Muscle layer of colon (tissue), 2 donors: ENCODE results near the gene ALCAM.

Experiments
- H3K27ac ChIP-seq: one replicate; pipeline ENCODE4 v1.7.0; 2013; ENCODE audit warnings: low read depth, mild to moderate bottlenecking, low read length, moderate library complexity
- H3K27me3 ChIP-seq, 2 donors: one replicate each; pipeline ENCODE4 v1.7.0; 2013; ENCODE audit warnings: low read length in 2 of 2, mild to moderate bottlenecking in 2 of 2; ENCODE audit not compliant: insufficient read depth in 2 of 2, control insufficient read depth in 1 of 2
- H3K36me3 ChIP-seq: one replicate; pipeline ENCODE4 v1.7.0; 2013; ENCODE audit warnings: mild to moderate bottlenecking, low read length; ENCODE audit not compliant: insufficient read depth
- H3K4me1 ChIP-seq: one replicate; pipeline ENCODE4 v1.7.0; 2013; ENCODE audit warnings: mild to moderate bottlenecking, low read length; ENCODE audit not compliant: insufficient read depth
- H3K4me3 ChIP-seq, 2 donors: one replicate each; pipeline ENCODE4 v1.7.0; 2013; ENCODE audit warnings: low read length in 2 of 2, low read depth in 1 of 2, mild to moderate bottlenecking in 1 of 2, moderate library complexity in 1 of 2
- H3K9ac ChIP-seq: one replicate; pipeline ENCODE4 v1.7.0; 2013; ENCODE audit warnings: low read length
- H3K9me3 ChIP-seq: one replicate; pipeline ENCODE4 v1.7.0; 2013; ENCODE audit warnings: mild to moderate bottlenecking, low read length
- donor health status: abdominal sarcoma.
- donor health status: Adenocarcinoma of cecum.

The ALCAM gene

DNA sequence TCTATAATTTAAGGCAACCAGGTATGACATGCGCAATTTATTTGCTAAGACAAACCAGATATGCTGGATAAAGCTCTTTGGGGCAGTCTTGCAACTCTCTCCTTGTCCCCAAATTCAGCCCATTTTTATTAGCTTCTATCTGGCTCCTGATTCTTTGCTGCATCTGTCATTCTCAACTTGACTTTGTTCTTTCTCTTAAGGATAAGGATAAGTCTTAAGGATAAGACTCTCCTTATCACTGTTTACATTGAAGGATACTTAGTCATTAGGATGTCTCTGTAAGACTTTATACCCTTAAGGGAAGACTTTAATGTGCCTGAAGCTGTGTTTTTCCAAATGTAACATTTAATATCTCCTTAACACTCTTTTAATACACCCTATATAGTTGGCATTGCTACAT lies 49.2 kb downstream of the ALCAM start:
- Histone ChIP-seq H3K4me1 (no peaks in the 10 kb centered on the region), H3K9me3 (no peaks in the 10 kb centered on the region)

DNA sequence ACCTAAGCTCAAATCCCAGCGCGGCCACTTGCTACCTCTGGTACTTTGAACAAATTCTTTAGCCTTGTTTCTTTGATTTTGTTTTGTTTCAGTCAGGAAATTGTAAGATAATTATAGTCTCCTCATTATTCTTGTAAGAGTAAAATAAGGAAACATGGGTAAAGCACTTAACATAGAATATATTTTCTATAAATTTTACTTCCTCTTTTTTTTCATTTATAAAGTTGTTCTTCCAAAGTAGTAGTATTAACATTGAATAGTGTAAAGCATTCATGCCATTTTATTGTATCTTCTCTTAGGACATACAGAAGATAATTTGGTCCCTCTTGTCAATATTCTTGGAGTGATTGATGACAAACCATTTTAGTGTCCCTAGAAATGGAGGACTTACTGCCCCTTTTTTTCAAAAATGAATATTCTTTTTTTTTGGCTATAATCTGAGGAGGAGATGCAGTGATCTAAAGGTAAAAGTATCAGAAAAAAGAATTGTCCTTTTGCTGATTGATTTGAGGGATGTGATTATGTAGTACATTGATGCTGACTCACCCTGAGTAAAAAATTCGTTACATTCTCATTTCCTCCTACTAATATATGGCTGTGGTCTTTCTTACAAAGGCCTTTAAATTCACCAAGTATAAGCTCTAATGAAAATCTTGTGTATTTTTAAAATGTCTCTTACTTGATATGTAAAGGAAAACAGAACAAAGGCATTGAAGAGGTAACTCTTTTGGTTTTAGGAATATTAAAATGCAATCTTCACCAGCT lies 51.0 kb downstream of the ALCAM start:
- H3K9ac ChIP-seq, result no peak overlapping the region
- H3K4me3 ChIP-seq, result no peak overlapping the region
- no peak overlapping the region for H3K27ac ChIP-seq
- no peaks in the 10 kb centered on the region for H3K36me3 ChIP-seq
- no peaks in the 10 kb centered on the region for H3K4me1 ChIP-seq
- no peaks in the 10 kb centered on the region for H3K9me3 ChIP-seq
- H3K27me3 ChIP-seq, result no peaks in the 10 kb centered on the region

More for the DNA sequence above, 49.2 kb downstream of the ALCAM start:
- Histone ChIP-seq H3K27me3 (no peaks in the 10 kb centered on the region), H3K36me3 (no peaks in the 10 kb centered on the region), H3K4me3 (no peak overlapping the region), H3K27ac (no peak overlapping the region), H3K9ac (no peak overlapping the region)

DNA sequence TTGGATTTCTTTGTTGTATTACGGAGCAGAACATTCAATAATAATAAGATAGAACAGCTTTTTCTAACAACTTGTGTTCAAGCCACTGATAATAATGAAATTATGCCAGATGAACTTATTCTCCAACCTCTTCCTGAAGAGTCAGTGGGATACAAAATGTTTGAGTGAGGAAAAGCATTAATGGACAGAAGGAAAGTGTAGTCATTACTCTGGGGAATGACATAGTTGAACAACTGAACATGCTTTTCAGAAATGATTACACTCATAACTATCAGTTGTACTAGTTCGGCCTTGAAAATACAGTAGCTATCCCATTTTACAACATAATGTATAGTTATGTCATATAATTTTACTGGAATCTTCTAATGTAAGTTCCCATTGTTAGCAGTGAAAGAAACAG lies 55.9 kb downstream of the ALCAM start:
- no peaks in the 10 kb centered on the region for H3K36me3 ChIP-seq
- no peaks in the 10 kb centered on the region for H3K27me3 ChIP-seq
- no peak overlapping the region for H3K27ac ChIP-seq
- H3K4me3 ChIP-seq, result no peak overlapping the region
- no peaks in the 10 kb centered on the region for H3K9me3 ChIP-seq
- no peak overlapping the region for H3K9ac ChIP-seq
- no peaks in the 10 kb centered on the region for H3K4me1 ChIP-seq

DNA sequence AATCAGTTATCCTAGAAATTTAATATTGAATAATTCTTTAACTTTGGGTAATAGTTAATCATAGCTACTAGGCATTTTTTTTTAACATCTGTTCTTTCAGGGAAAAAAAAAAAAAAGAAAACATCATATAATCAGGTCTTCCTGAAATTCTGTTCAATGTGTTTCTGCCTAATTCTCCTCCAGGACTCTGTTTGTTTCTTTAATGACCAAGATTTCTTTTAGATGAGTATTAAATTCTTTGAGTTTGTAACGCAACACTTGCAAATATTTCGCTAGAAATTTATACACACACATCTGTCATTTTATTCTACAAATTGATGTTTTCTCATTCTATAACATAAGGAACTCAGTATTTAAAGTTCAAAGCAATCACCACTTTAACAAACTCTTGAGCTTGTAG lies 56.7 kb downstream of the ALCAM start:
- H3K4me3 ChIP-seq, result no peak overlapping the region
- H3K27me3 ChIP-seq, result no peaks in the 10 kb centered on the region
- H3K4me1 ChIP-seq, result no peaks in the 10 kb centered on the region
- no peak overlapping the region for H3K9ac ChIP-seq
- no peaks in the 10 kb centered on the region for H3K36me3 ChIP-seq
- H3K9me3 ChIP-seq, result no peaks in the 10 kb centered on the region
- H3K27ac ChIP-seq, result no peak overlapping the region

DNA sequence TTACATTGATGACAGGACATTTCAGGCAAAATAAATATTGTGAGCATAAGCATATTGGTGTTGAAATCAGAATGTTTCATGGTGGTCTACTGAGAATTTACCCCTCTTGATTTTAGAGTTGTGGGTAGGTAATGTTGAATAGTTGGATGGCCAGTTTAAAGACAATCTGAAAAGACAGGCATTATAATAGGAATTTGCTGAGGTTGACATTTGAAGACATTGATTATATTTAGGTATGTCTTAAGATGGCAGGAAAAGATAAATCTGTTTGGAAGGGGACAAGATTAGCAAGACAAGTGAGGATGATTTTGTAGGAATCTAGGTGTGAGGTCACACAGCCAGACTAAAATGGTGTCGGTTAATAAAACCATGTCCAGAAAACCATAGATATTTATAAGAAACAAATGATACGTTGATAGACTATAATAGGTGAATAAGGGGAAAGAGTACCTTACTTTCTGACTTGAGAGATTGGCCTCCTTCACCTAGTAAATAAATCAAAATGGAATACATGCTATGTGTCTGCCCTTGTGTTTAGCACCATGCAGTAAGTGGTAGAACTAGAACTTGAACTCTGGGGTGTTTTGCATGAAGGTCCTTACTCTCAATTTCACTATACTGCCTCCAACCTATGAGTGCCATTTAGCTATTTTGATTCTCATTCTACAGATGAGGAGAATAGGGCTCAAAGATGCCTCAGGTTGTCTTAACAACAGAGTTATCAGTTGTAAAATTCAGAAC lies 57.9 kb downstream of the ALCAM start:
- no peak overlapping the region for H3K4me3 ChIP-seq
- no peak overlapping the region for H3K27ac ChIP-seq
- H3K9me3 ChIP-seq, result no peaks in the 10 kb centered on the region
- H3K4me1 ChIP-seq, result no peaks in the 10 kb centered on the region
- H3K36me3 ChIP-seq, result no peaks in the 10 kb centered on the region
- no peaks in the 10 kb centered on the region for H3K27me3 ChIP-seq
- no peak overlapping the region for H3K9ac ChIP-seq

DNA sequence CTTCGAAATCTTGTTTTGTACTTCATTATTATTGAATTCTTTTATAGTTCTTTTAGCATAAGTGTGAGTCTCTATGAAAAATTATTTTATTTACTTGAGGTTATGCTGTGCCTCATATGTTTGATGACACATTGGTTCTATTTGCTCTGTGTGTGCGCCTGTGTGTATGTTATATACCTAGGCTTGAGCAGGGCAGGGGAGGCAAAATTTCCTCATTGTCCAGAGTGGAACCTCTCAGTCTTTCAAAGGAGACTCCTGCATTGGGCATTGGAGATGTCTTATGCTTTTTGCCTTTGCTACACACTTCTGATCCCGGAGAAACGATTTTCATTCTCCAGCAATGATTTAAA lies 58.4 kb downstream of the ALCAM start:
- Histone ChIP-seq H3K4me3 (no peak overlapping the region), H3K9ac (no peak overlapping the region), H3K9me3 (no peaks in the 10 kb centered on the region), H3K4me1 (no peaks in the 10 kb centered on the region), H3K36me3 (no peaks in the 10 kb centered on the region), H3K27ac (no peak overlapping the region), H3K27me3 (no peaks in the 10 kb centered on the region)

DNA sequence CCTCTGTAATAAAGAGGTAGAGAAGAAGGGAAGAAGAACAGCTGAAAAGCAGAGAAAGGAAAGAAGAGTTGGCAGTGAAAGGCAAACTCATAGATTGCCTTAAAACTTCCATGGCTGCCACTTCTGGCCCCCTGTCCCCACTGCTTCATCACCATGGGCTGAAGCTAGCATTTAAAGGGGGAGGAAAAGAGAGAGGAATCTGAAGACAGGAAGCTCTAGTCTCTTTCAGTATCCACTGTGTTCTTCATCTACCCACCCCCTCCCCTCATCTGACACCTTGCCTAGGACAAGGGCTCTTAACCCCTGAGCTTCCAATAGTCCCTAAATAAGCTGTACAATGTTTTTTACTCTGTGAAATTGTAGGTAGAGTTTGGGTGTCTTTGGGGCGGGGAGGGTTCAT lies 60.6 kb downstream of the ALCAM start:
- no peaks in the 10 kb centered on the region for H3K27me3 ChIP-seq
- H3K36me3 ChIP-seq, result no peaks in the 10 kb centered on the region
- H3K9me3 ChIP-seq, result no peaks in the 10 kb centered on the region
- no peak overlapping the region for H3K4me3 ChIP-seq
- no peak overlapping the region for H3K27ac ChIP-seq
- no peak overlapping the region for H3K9ac ChIP-seq
- H3K4me1 ChIP-seq, result no peaks in the 10 kb centered on the region

DNA sequence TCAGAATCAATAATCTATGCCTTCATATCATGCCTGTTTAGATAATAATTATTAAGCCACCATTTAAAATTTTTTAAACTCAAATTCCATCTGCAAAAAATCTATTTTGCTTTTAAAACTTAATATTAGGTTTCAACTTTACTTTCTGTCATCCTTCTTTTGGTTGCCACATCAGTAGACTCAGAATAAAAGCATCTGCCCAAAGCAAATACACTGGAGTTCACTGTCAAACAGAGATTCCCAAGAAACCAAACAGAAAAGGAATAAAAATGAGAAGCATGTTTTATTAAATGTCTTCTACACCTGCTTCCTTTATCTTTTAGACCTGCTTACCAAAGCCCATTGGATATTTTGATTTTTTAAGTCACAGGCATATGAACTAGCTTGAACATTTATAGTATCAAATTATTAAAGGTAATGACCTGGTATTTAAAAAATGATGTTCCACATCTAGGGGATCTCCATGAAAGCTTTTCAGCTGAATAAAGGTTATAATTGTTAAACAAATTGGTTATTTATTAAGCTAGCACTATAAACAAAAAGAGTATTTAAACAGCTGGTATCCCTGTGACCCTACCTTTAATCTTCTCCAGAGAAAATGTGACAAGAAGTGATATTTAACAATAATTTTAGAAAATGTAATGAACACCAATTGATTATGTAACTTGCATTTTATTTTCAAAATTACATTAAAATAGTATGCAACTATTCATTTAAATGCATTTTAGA lies 62.5 kb downstream of the ALCAM start:
- H3K27ac ChIP-seq, result no peak overlapping the region
- H3K4me3 ChIP-seq, result no peak overlapping the region
- no peaks in the 10 kb centered on the region for H3K36me3 ChIP-seq
- no peaks in the 10 kb centered on the region for H3K4me1 ChIP-seq
- no peaks in the 10 kb centered on the region for H3K27me3 ChIP-seq
- H3K9ac ChIP-seq, result no peak overlapping the region
- no peaks in the 10 kb centered on the region for H3K9me3 ChIP-seq

DNA sequence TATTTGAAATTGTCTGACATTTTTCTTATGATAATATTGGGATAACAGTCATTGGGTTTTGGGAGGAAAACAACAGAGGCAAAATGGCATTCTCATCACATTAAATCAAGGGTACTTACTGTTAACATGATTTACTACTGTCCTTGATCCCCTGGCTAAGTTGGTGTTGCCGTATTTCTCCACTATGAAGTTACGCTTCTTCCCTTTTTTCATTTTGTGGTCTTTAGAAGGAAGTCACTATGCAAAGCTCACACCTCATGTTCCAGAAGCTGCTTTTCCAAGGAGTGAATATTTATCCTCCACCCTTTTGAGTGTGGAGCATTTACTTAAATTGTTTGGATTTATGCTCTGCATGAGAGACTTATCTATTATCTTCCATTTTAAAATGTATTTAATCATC lies 63.7 kb downstream of the ALCAM start:
- Histone ChIP-seq H3K27me3 (no peaks in the 10 kb centered on the region), H3K9me3 (no peaks in the 10 kb centered on the region), H3K9ac (no peak overlapping the region), H3K4me3 (no peak overlapping the region), H3K4me1 (no peaks in the 10 kb centered on the region), H3K36me3 (no peaks in the 10 kb centered on the region), H3K27ac (no peak overlapping the region)

DNA sequence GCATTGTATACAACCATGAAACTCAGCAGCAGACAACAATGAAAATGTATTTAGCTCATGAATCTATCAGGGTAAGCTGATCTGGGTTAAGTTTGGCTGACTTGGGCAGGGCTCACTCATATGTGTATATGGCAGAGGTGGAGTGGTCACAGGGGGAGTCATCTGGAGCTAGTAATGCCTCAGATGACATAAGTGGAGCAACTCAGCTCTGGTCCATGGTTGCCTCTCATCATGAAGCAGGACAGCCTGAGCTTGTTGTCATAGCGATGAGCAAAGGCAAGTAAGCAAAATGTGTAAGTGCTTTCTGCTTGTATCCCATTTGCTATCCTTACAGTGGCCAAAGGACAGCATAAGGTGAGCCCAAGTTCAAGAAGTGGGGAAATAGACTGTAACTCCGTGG lies 64.5 kb downstream of the ALCAM start:
- Histone ChIP-seq H3K9me3 (no peaks in the 10 kb centered on the region), H3K4me3 (no peak overlapping the region), H3K36me3 (no peaks in the 10 kb centered on the region), H3K27ac (no peak overlapping the region), H3K4me1 (no peaks in the 10 kb centered on the region), H3K27me3 (no peaks in the 10 kb centered on the region), H3K9ac (no peak overlapping the region)

DNA sequence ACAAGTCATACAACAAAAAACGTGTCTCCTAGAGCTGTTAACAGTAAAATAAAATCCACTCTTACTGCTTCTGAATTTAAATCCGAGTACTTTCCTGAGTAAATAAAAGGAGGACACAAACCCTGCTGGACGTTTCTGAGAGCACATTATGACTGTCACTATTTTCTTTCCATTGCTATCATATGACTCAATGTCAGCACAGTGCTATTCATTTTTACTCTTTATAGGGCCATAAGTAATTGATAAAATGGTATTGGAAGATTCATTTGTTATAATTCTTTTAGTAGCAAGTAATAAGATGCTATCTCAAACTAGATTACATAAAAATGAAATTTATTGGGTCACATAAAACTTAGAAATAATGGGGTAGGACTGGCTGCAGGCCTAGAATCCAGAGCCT lies 68.6 kb downstream of the ALCAM start:
- H3K9ac ChIP-seq, result no peak overlapping the region
- H3K36me3 ChIP-seq, result no peaks in the 10 kb centered on the region
- no peak overlapping the region for H3K27ac ChIP-seq
- no peaks in the 10 kb centered on the region for H3K27me3 ChIP-seq
- H3K4me3 ChIP-seq, result no peak overlapping the region
- no peaks in the 10 kb centered on the region for H3K4me1 ChIP-seq
- H3K9me3 ChIP-seq, result no peaks in the 10 kb centered on the region
